ENCODE measurements around the gene COQ10B. TPM values are rescaled to one million over a fixed set of nuclear protein-coding genes. Genes with fewer than 3 reads are reported as not detected.

The COQ10B gene
- total RNA-seq, 3 donors from 2014 or later, result 28.1 to 32.4 (median 31.7) TPM

DNA sequence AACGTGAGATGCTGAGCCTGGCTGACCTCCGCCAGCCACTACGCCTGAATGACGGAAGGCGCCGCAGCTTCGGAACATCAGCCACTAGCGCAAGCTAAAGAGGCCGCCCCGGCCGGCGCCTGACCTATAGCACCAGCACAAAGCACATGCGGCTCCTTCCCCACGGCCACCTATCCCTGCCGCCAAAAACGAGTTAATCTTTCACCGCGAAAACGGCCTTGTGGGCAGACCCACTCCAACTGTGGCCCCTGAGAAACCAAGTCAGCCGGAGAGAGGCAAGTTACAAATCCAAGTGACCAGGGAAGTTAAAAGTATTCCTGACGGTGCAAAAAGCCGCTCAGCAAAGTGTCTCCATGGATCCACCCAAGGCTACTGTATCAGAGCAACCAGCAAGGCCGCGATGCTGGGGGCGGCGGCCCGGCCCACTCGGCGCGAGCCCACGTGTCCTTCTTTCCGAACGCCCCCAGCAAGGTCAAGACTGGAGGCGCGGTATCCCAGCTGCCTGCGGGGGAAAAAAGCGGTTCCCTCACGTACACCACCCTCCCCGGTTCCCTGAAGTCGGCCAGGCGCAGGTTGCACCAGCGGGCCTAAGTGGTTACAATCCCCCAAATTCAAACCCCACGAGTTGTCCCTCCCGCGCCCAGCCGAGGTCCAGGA is 45.7 kb downstream of the COQ10B start:
- H3K4me1 ChIP-seq (ENCODE audit: low read depth), result peaks cover 44% of the 10 kb centered on the region
- H3K4me3 ChIP-seq, result peak overlapping the region; percentile 88
- no peaks in the 10 kb centered on the region for H3K36me3 ChIP-seq (ENCODE audit: low read depth)
- TF ChIP-seq, protein P1, sequence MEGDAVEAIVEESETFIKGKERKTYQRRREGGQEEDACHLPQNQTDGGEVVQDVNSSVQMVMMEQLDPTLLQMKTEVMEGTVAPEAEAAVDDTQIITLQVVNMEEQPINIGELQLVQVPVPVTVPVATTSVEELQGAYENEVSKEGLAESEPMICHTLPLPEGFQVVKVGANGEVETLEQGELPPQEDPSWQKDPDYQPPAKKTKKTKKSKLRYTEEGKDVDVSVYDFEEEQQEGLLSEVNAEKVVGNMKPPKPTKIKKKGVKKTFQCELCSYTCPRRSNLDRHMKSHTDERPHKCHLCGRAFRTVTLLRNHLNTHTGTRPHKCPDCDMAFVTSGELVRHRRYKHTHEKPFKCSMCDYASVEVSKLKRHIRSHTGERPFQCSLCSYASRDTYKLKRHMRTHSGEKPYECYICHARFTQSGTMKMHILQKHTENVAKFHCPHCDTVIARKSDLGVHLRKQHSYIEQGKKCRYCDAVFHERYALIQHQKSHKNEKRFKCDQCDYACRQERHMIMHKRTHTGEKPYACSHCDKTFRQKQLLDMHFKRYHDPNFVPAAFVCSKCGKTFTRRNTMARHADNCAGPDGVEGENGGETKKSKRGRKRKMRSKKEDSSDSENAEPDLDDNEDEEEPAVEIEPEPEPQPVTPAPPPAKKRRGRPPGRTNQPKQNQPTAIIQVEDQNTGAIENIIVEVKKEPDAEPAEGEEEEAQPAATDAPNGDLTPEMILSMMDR (IDR thresholded peaks at IDR 0.05), result no peak
- peak; percentile 80 to 87 (median 81) for DNase-seq
- no peaks in the 10 kb centered on the region for H3K9me3 ChIP-seq
- peak; percentile 48 for ATAC-seq
- intact Hi-C loops (cut with DNase I, micrococcal nuclease), result no loop called here

- Histone ChIP-seq H3K4me3 (peak within 1 kb of the TSS; percentile 88), H3K4me1 (ENCODE audit: low read depth) (peaks cover 44% of the 10 kb centered on the region), H3K9me3 (no peaks in the 10 kb centered on the region), H3K36me3 (ENCODE audit: low read depth) (no peaks in the 10 kb centered on the region)
- ATAC-seq, result peak; percentile 94
- intact Hi-C loops (cut with DNase I, micrococcal nuclease), result no loop called here
- TF ChIP-seq, protein P1 (IDR thresholded peaks at IDR 0.05), result no peak
- peak; percentile 98 to 100 (median 99) for DNase-seq
These were observed 46.5 kb downstream of the COQ10B start, which contains the start of the genes HSPD1 and HSPE1 for GRCh38 chr2:197499594-197500502. Gene HSPD1 (minus strand): TSS chr2:197499840. CDS start chr2:197498848, 992 bp downstream. Gene HSPE1 (plus strand): TSS chr2:197500379. CDS start chr2:197500437, 58 bp downstream.

DNA sequence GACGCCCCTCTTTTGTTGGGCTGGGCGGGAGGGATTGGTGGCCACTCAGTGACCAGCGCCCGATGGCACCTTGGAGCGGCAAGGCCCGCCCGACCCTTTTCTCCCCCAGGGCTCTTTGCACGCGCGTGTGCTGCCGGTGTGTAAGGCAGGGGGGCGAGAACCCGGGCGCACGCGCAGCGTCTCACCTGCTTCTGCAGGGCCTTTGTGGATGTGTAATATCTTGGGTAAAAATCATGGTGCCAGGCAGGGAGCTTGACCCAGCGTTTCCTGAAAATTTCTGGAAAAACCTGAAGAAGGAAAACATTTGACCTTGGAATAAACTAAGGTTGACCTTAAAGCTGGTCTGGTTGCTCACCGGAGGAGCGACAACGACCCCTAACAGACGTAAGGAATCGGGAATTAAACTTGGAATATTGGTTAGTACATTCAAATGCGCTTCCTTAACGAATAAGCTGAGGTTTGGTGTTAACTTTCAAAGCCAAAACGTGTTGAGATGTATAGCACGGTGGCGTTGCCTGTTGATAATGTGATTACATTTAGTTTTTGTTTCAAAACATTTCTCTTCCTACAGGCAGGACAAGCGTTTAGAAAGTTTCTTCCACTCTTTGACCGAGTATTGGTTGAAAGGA is 47.3 kb downstream of the COQ10B start:
- Histone ChIP-seq H3K9me3 (no peaks in the 10 kb centered on the region), H3K36me3 (ENCODE audit: low read depth) (no peaks in the 10 kb centered on the region), H3K4me3 (peak overlapping the region; percentile 88), H3K4me1 (ENCODE audit: low read depth) (peaks cover 43% of the 10 kb centered on the region)
- TF ChIP-seq, protein P1 (IDR thresholded peaks at IDR 0.05), result no peak
- DNase-seq (peak in 1 of 3 donors; percentile 34), ATAC-seq (peak; percentile 7)
- intact Hi-C loops (cut with DNase I, micrococcal nuclease), result no loop called here

DNA sequence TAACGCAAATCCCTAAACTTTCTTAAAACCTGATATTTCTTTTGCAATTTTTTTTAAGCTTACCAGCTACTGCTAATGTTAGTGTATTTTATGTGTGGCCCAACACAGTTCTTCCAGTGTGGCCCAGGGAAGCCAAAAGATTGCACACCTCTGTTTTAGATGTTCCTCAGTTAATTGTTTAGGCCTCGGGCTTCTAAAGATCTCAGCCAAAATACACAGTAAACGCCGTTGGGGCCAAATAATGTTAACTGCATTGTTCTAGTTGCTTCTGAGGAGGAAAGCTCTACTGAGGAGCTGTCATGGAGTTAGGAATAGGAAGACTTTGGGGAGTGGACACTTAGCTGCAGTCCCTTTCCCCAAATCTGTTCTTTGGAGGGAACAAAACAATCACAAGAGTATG is 48.8 kb downstream of the COQ10B start:
- DNase-seq, result no peak
- intact Hi-C loops (cut with DNase I, micrococcal nuclease), result no loop called here
- ATAC-seq, result no peak
- Histone ChIP-seq H3K4me1 (ENCODE audit: low read depth) (peaks cover 33% of the 10 kb centered on the region), H3K4me3 (no peak overlapping the region), H3K9me3 (no peaks in the 10 kb centered on the region), H3K36me3 (ENCODE audit: low read depth) (no peaks in the 10 kb centered on the region)
- TF ChIP-seq, protein P1 (IDR thresholded peaks at IDR 0.05), result no peak

DNA sequence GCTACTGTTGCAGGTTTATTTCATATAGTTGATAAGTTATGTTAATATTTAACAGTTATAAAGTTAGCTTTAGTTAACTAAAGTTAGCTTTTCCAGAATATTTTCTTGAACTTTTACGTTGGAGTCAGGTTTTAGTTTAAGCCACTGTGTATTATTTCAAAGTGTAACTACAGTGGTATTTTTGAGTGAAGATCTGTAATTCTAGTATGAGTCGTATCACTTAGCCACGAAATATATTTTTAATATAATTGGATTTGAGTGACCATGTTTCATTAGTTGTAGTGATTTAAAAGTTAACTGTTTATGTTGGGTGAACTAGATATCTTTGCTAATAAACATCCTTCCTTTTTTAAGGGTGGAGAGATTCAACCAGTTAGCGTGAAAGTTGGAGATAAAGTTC is 49.3 kb downstream of the COQ10B start:
- ATAC-seq (no peak), DNase-seq (no peak)
- intact Hi-C loops (cut with DNase I, micrococcal nuclease), result no loop called here
- Histone ChIP-seq H3K9me3 (no peaks in the 10 kb centered on the region), H3K36me3 (ENCODE audit: low read depth) (no peaks in the 10 kb centered on the region), H3K4me3 (no peak overlapping the region), H3K4me1 (ENCODE audit: low read depth) (peaks cover 29% of the 10 kb centered on the region)
- TF ChIP-seq, protein P1 (IDR thresholded peaks at IDR 0.05), result no peak
